GM12874 (cell line): ENCODE results near the gene TRAPPC14.

Source experiments
- TF ChIP-seq, protein P1 (sequence below): IDR thresholded peaks from 2 replicates; pipeline ENCODE4 v1.5.1; 2011; ENCODE audit warnings: low read depth, mild to moderate bottlenecking, control low read depth, low read length, moderate library complexity; ENCODE audit not compliant: insufficient read depth

Gene TRAPPC14

DNA sequence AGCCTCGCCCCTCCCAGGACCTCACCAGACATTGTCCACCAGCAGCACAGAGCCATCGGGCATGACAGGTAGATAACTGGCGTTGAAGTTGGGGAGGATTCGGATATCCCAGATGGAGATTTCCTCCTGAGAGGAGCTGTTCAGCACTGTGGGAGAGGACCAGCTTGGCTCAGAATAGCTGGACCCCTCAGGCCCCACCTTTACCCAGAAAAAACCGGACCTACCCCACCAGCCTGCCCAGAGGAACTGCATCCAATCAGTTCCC lies 1.5 kb downstream of the TRAPPC14 start:
- TF ChIP-seq, protein P1, sequence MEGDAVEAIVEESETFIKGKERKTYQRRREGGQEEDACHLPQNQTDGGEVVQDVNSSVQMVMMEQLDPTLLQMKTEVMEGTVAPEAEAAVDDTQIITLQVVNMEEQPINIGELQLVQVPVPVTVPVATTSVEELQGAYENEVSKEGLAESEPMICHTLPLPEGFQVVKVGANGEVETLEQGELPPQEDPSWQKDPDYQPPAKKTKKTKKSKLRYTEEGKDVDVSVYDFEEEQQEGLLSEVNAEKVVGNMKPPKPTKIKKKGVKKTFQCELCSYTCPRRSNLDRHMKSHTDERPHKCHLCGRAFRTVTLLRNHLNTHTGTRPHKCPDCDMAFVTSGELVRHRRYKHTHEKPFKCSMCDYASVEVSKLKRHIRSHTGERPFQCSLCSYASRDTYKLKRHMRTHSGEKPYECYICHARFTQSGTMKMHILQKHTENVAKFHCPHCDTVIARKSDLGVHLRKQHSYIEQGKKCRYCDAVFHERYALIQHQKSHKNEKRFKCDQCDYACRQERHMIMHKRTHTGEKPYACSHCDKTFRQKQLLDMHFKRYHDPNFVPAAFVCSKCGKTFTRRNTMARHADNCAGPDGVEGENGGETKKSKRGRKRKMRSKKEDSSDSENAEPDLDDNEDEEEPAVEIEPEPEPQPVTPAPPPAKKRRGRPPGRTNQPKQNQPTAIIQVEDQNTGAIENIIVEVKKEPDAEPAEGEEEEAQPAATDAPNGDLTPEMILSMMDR = no peak

DNA sequence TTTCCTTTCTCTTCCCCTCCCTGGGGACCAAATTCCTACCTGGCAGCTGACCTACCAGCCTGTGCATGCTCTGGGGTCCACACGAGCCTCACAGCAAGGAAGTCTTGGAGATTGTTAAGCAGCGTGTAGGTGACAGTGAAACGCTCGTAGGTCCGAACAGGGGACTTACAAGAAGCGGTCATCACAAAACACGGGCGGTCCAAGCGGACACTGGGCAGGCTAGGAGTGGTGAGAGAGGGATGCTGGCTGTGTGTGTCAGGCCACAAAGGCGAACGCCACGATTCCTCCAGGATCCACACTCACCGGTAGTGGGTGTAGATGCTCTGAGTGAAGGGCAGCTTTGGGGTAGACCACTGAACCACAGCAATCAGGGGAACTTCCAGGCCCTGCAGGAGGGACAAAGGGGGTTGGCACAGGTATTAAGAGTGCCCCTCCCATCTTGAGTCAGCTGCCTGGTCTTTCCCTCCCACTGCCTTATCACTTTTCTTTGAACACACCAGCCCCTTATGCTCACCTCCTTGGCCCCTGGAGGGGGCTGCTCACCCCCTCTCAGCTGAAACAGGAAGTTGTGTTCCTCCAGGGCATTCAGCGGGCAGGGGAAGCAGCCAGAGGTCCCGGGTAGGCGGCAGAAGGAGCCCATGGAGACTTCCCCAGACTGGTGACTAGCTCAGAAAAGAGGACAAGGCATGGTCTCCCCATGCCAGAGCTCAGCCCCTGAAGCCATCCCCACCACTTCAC lies 2.0 kb downstream of the TRAPPC14 start:
- TF ChIP-seq, protein P1 = no peak

DNA sequence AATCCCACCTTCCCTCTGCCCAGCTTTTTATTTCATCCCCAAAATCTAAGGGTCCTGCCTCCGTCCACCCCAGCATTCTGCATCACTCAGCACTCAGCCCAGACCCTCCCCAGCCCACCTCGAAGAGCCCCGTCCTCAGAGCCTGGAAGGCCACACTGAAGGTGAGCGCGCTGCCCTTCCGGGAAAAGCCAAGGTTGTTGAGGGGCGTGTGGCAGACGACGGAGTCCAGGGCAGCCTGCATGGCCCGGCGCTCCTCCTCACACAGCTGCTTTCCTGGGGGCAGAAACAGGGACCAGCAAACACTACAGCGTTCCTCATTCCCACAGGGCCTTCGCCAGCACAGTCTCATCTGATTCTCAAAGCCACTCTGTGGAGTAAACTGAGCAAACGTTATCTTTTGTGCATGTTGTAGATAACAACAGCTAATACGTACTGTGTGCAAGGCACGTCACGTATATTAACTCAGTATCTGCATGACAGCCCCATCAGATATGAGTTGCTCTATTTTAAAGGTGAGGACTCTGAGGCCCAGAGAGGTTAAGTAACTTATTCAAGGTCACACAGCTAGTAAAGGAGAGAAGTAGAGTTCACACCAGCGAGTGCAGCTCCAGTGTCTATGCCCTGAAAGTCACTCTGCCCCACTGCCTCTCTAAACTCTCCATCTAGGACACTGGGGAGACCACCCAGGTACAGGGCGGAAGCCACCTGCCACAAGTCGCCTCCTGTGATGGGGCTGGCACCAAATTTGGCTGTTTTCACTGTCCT lies 2.8 kb downstream of the TRAPPC14 start:
- TF ChIP-seq, protein P1 = no peak

DNA sequence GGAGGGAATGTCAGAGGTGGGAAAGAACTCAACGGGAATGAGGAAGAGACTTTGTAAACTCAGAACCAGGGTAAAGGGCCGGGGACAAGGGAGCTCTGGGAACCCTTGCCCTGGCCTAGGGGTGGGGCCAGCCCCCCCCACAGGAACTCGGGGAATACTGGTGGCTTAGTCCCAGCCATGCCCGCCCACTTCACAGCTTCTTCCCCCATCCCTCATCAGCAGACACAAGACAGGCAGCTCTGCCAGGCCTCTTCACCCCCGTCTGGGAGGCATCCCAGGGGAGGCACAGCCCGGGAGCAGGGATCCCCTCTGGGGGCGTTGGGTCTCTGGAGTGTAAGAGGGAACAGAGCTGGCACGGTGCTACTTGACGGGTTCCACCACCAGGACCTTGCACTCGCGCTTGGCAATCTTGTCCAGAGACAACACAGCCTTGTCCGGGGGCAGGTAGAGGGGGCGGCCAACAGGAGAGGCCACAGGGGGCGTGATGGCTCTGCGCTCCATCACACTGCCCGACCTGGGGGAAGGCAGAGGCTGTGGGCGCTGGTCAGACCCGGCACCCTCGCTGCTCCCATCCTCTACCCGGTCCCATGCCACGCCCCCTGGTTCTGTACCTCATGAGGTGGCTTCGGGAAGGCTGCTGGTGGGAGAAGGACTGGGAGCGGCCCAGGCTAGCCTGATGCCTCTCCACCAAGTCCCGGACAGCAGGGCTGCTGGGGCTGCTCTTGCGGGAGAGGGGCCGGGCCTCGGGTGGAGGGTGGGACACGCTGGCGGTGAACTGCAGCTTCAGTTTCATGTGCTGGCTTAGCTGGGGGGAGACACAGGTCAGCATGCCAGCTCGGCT lies 3.7 kb downstream of the TRAPPC14 start:
- TF ChIP-seq, protein P1 = no peak

DNA sequence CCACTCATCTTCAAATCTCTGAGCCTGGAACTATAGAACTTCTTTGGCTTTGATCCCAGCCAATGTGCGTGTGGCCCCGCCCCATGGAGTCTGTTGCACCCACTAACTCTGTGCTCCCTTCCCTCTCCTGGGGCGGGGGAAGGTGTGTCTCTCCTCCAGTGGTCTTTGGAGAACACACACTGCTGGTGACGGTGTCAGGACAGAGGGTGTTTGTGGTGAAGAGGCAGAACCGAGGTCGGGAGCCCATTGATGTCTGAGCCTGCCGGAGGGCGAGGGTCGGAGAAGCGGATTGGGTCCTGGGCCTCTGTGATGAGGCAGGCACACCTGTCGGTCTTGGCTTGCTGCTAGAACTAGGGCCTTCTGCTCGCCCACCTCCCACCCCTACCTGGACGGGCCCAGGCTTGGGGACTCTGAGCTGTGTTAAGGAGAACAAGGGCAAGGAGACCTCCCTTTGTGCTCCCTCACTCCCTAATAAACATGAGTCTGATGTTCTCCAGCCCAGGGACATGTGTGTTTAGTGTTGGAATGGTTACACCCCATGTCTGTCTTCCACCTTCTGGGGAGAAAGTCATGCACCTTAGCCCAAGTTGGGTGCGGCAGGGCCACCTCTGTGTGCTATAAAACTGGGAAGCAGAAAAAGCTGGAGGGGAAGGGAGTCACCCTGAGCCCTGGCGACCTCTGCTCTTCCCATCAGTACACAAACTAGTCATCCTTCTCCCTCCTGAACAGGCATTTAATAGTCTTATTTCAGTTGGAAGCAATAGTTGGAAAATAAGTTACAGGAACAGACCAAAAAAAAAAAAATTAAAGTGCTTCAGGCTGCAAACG lies 4.6 kb downstream of the TRAPPC14 start:
- TF ChIP-seq, protein P1 = no peak

DNA sequence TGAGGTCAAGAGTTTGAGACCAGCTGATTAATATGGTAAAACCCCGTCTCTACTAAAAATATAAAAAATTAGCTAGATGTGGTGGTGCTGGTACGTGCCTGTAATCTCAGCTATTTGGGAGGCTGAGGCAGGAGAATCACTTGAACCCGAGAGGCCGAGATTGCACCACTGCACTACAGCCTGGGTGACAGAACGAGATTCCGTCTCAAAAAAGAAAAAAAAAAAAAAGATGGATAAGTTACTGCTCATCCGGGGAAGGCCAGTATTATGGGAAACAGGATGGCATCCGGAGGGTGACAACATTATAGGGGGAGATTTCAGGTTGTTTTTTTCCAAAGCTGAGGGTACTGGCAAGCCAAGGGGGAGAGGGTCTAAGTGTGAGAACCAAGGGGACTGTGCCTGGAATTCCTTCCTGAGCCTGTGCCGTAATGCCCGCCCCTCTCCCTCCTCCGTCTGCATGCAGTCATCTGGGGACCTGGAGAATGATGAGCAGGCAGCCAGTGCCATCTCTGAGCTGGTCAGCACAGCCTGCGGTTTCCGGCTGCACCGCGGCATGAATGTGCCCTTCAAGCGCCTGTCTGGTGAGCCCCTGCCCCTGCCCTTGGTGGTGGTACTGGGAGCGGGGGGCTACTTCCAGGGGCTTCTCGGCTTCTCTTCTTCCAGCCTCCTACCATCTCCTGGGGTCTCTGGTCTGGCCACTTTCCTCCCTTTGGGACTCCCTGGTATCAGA lies 5.4 kb downstream of the TRAPPC14 start:
- TF ChIP-seq, protein P1 = no peak
